ENCODE results near the gene ALDH16A1. TPM values are rescaled to one million over a fixed set of nuclear protein-coding genes. Genes with fewer than 3 reads are reported as not detected.

ALDH16A1 gene
- total and polyA plus RNA-seq, 10 of the 15 experiments (the other 5 are each of a cell fraction or from before 2014, with no cell fraction given) = 1.7 to 49.3 (median 18.1) TPM

- no peak for FAIRE-seq
- ChIA-PET POLR2A (no interaction called here), CTCF (interaction anchor here (2.6 kb wide), 1 partner anchor 16 kb away, joined by 11 read pairs; no protein-coding TSS in a partner anchor), SMC1A (ENCODE audit: uncharacterized antibody, unreplicated experiment) (no interaction called here), RAD21 (ENCODE audit: unreplicated experiment) (no interaction called here)
- Histone ChIP-seq H3K79me2 (ENCODE audit: control insufficient read depth, insufficient read depth, low read length) (no peaks in the 10 kb centered on the region), H3K36me3 (ENCODE audit: control insufficient read depth in 2 of 2, insufficient read depth in 2 of 2, low read length in 1 of 2) (no peaks in the 10 kb centered on the region), H3K4me2 (ENCODE audit: control insufficient read depth, insufficient read depth) (no peak overlapping the region), H3K27me3 (replicated peaks in 1 of 2; ENCODE audit: control insufficient read depth in 2 of 2, insufficient read depth in 2 of 2, low read length in 1 of 2) (no peaks in the 10 kb centered on the region), H2AFZ (ENCODE audit: control insufficient read depth, low read depth, low read length) (no peak overlapping the region), H3K9ac (ENCODE audit: control insufficient read depth, insufficient read depth, low read length) (no peak overlapping the region), H3K9me3 (replicated peaks; ENCODE audit: control insufficient read depth, insufficient read depth, low read length) (no peaks in the 10 kb centered on the region), H3K4me3 (no peak overlapping the region), H3K4me1 (ENCODE audit: control insufficient read depth, insufficient read depth, low read length) (peaks cover 21% of the 10 kb centered on the region), H4K20me1 (ENCODE audit: control insufficient read depth, insufficient read depth) (no peaks in the 10 kb centered on the region), H3K27ac (ENCODE audit: control insufficient read depth, insufficient read depth) (no peak overlapping the region)
- no peak for DNase-seq (ENCODE audit: low read depth, low spot score)
- in situ Hi-C loops (cut with MboI) (no loop called here), intact Hi-C loops (cut with micrococcal nuclease; ENCODE audit: unreplicated experiment) (no loop called here)
- no TSS peak for BruUV-seq (replicated peaks)
- TF ChIP-seq TCF12 (IDR thresholded peaks at IDR 0.05; ENCODE audit: low read depth, low read length) = no peak
- TF ChIP-seq SRF (IDR thresholded peaks at IDR 0.05; ENCODE audit: low read depth in 2 of 2, low read length in 2 of 2) = no peak
- TF ChIP-seq ELK1 (IDR thresholded peaks at IDR 0.05; ENCODE audit: low read depth, low read length) = no peak
- TF ChIP-seq E2F4 (IDR thresholded peaks at IDR 0.05; ENCODE audit: low read depth, low read length) = no peak
- TF ChIP-seq PAX8 (IDR thresholded peaks at IDR 0.05) = no peak
- TF ChIP-seq NFXL1 (IDR thresholded peaks at IDR 0.05; ENCODE audit: borderline replicate concordance) = no peak
- TF ChIP-seq SREBF1 (IDR thresholded peaks at IDR 0.05; ENCODE audit: low read length) = no peak
- TF ChIP-seq CBFB (IDR thresholded peaks at IDR 0.05; ENCODE audit: low read depth) = no peak
- TF ChIP-seq, protein P1, sequence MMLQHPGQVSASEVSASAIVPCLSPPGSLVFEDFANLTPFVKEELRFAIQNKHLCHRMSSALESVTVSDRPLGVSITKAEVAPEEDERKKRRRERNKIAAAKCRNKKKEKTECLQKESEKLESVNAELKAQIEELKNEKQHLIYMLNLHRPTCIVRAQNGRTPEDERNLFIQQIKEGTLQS (IDR thresholded peaks at IDR 0.05; ENCODE audit: borderline replicate concordance, extremely low read depth, low read depth, low read length) = no peak
- TF ChIP-seq ZNF622 (IDR thresholded peaks at IDR 0.05) = no peak
- no peak for TF ChIP-seq ZNF24 (IDR thresholded peaks at IDR 0.05)
- TF ChIP-seq HDAC2 (IDR thresholded peaks at IDR 0.05) = no peak
- TF ChIP-seq TCF3 (IDR thresholded peaks at IDR 0.05; ENCODE audit: borderline replicate concordance, insufficient read depth, low read depth, low read length) = no peak
- no peak for TF ChIP-seq BCLAF1 (IDR thresholded peaks at IDR 0.05)
- no peak for TF ChIP-seq ZBTB33 (IDR thresholded peaks at IDR 0.05)
- no peak for TF ChIP-seq ZNF217 (IDR thresholded peaks at IDR 0.05)
- TF ChIP-seq NR2F1 (conservative IDR thresholded peaks at IDR 0.05) = no peak
- no peak for TF ChIP-seq BHLHE40 (IDR thresholded peaks at IDR 0.05; ENCODE audit: borderline replicate concordance in 1 of 2, low read depth in 2 of 2, low read length in 1 of 2)
- TF ChIP-seq RBBP5 (conservative IDR thresholded peaks at IDR 0.05) = no peak
- ATAC-seq = no peak
- 87% methylated on average over 14 of the region's 16 CpGs for WGBS (ENCODE audit: insufficient coverage, insufficient replicate concordance, low lambda C conversion rate, missing lambda C conversion rate)
Measured at GRCh38 chr19:49407482-49408015, 45.5 kb upstream of the ALDH16A1 start.

Measured in GM12878 (cell line).